SJCRH30 (cell line): Measurements from ENCODE around the gene TMTC1. TPM values are rescaled to one million over a fixed set of nuclear protein-coding genes. Genes with fewer than 3 reads are reported as not detected.

Experiments
- DNase-seq, 2 experiments: peaks; one replicate each; pipeline ENCODE4 v3.0.0-alpha.2; 2015 to 2020
- H3K27ac ChIP-seq: fragments of 250-450 bp; sonication (Bioruptor Pico); 2 replicates; pipeline ENCODE4 v1.5.1; 2020; ENCODE audit warnings: mild to moderate bottlenecking, moderate library complexity
- H3K27me3 ChIP-seq: fragments of 250-450 bp; sonication (Bioruptor Pico); 2 replicates; pipeline ENCODE4 v1.5.1; 2020; ENCODE audit warnings: mild to moderate bottlenecking, moderate library complexity
- H3K36me3 ChIP-seq: fragments of 250-450 bp; sonication (Bioruptor Pico); 2 replicates; pipeline ENCODE4 v1.5.1; 2020; ENCODE audit warnings: mild to moderate bottlenecking, moderate library complexity
- H3K4me1 ChIP-seq: fragments of 250-450 bp; sonication (Bioruptor Pico); 2 replicates; pipeline ENCODE4 v1.5.1; 2020; ENCODE audit warnings: mild to moderate bottlenecking, moderate library complexity
- H3K4me3 ChIP-seq: fragments of 250-450 bp; sonication (Bioruptor Pico); 2 replicates; pipeline ENCODE4 v1.5.1; 2020; ENCODE audit warnings: mild to moderate bottlenecking, moderate library complexity
- H3K9me3 ChIP-seq: fragments of 250-450 bp; sonication (Bioruptor Pico); replicated peaks from 2 replicates; pipeline ENCODE4 v1.5.1; 2020; ENCODE audit warnings: mild to moderate bottlenecking, moderate library complexity
- total RNA-seq: library from RNA; depleted of rRNA; stranded (reverse); fragments of >200 nt; shearing (Covaris generic); gene quantifications from 2 replicates; pipeline ENCODE4 v1.2.3, GENCODE V29; 2014

Gene TMTC1
- total RNA-seq, 1 experiment from 2014 or later = 129 TPM

- Histone ChIP-seq H3K4me3 (no peak overlapping the region), H3K4me1 (peaks cover 41% of the 10 kb centered on the region), H3K27ac (peak overlapping the region; percentile 11; the same call in 1 of the 2 replicates), H3K9me3 (no peaks in the 10 kb centered on the region), H3K36me3 (peaks cover 27% of the 10 kb centered on the region), H3K27me3 (no peaks in the 10 kb centered on the region)
- DNase-seq = peak; percentile 60 to 66
Observed at GRCh38 chr12:29725587-29726320, 58.0 kb downstream of the TMTC1 start.

GRCh38 chr12:29722164-29722563 lies 61.6 kb downstream of the TMTC1 start:
- no peaks in the 10 kb centered on the region for H3K27me3 ChIP-seq
- no peak overlapping the region for H3K27ac ChIP-seq
- peaks cover 30% of the 10 kb centered on the region for H3K36me3 ChIP-seq
- no peaks in the 10 kb centered on the region for H3K9me3 ChIP-seq
- H3K4me1 ChIP-seq = peaks cover 29% of the 10 kb centered on the region
- H3K4me3 ChIP-seq = no peak overlapping the region
- no peak for DNase-seq

DNA sequence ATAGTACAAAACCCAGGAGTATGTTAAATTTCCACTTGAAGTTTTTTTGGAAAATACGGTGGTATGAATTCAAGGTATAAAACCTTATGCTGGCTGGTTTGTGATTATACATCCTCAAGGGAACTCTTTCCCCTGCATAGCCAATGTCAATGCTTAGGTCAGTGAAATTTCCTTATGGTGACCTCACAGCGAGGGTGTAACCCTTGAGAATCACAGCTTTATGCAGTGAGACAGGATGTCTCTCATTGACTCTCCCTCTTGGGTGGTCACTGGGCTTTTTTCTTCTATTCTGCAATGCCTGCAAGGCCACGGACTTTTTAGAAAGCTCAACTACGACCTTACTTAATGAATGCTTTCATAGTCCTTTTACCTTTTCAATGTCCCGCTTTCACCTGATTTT lies 64.4 kb downstream of the TMTC1 start:
- H3K9me3 ChIP-seq = no peaks in the 10 kb centered on the region
- H3K27me3 ChIP-seq = no peaks in the 10 kb centered on the region
- peaks cover 23% of the 10 kb centered on the region for H3K4me1 ChIP-seq
- H3K36me3 ChIP-seq = peaks cover 28% of the 10 kb centered on the region
- H3K4me3 ChIP-seq = no peak overlapping the region
- H3K27ac ChIP-seq = no peak overlapping the region
- no peak for DNase-seq

DNA sequence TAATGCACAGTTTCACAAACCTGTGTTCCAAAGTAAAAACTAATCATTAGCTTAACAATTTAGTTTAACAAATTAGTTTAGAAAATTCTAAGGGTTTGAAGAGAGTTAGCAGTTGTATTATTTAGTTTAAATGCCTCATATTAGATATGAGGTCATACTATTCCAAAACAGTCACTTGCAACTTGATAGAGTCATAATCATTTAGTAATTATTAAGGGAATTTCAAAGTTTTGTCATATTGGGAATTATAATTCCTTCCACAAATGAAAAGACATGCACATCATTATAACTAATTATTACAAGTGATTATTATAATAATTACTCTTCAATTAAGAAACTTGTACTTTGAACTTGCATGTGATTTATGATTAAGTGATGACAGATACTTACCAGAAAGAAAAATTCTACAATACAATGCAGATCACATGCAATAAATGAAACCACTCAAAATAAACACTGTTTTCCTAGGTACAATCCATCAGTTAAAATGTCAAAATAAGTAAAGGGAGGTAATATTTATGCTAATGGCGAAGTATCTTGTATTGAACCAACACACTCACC lies 66.1 kb downstream of the TMTC1 start:
- H3K4me1 ChIP-seq = peaks cover 40% of the 10 kb centered on the region
- H3K27ac ChIP-seq = no peak overlapping the region
- H3K4me3 ChIP-seq = no peak overlapping the region
- H3K27me3 ChIP-seq = no peaks in the 10 kb centered on the region
- H3K36me3 ChIP-seq = peaks cover 21% of the 10 kb centered on the region
- no peak for DNase-seq
- no peaks in the 10 kb centered on the region for H3K9me3 ChIP-seq

GRCh38 chr12:29714966-29715365 lies 68.8 kb downstream of the TMTC1 start:
- Histone ChIP-seq H3K27ac (no peak overlapping the region), H3K4me3 (no peak overlapping the region), H3K9me3 (no peaks in the 10 kb centered on the region), H3K27me3 (no peaks in the 10 kb centered on the region), H3K36me3 (peaks cover 9% of the 10 kb centered on the region), H3K4me1 (peaks cover 46% of the 10 kb centered on the region)
- no peak for DNase-seq

GRCh38 chr12:29713729-29714128 lies 70.0 kb downstream of the TMTC1 start:
- H3K4me3 ChIP-seq = no peak overlapping the region
- peaks cover 54% of the 10 kb centered on the region for H3K4me1 ChIP-seq
- no peaks in the 10 kb centered on the region for H3K9me3 ChIP-seq
- no peaks in the 10 kb centered on the region for H3K27me3 ChIP-seq
- DNase-seq = peak; percentile 60 to 70
- H3K36me3 ChIP-seq = peaks cover 1% of the 10 kb centered on the region; the same call in 1 of the 2 replicates
- H3K27ac ChIP-seq = peak overlapping the region; percentile 52; the same call in 1 of the 2 replicates

- no peaks in the 10 kb centered on the region for H3K9me3 ChIP-seq
- 0 out of 2 replicates have a peak, but pooled peaks cover 7% of the 10 kb centered on the region for H3K36me3 ChIP-seq
- H3K27me3 ChIP-seq = no peaks in the 10 kb centered on the region
- H3K27ac ChIP-seq = peak overlapping the region; percentile 35
- no peak overlapping the region for H3K4me3 ChIP-seq
- DNase-seq = peak; percentile 80 to 93
- H3K4me1 ChIP-seq = peaks cover 51% of the 10 kb centered on the region
Observed at GRCh38 chr12:29711381-29711780, 72.4 kb downstream of the TMTC1 start.

GRCh38 chr12:29710104-29710503 lies 73.6 kb downstream of the TMTC1 start:
- Histone ChIP-seq H3K4me3 (peak overlapping the region; percentile 8), H3K27ac (peak overlapping the region; percentile 76), H3K9me3 (no peaks in the 10 kb centered on the region), H3K27me3 (no peaks in the 10 kb centered on the region), H3K4me1 (peaks cover 53% of the 10 kb centered on the region), H3K36me3 (peaks cover 11% of the 10 kb centered on the region; the same call in 1 of the 2 replicates)
- DNase-seq = peak; percentile 91 to 97

- Histone ChIP-seq H3K27ac (peak overlapping the region; percentile 76), H3K4me3 (peak overlapping the region; percentile 8), H3K36me3 (peaks cover 16% of the 10 kb centered on the region), H3K4me1 (peaks cover 47% of the 10 kb centered on the region), H3K27me3 (no peaks in the 10 kb centered on the region), H3K9me3 (no peaks in the 10 kb centered on the region)
- no peak for DNase-seq
Observed at GRCh38 chr12:29709496-29710040, 74.2 kb downstream of the TMTC1 start.

- peaks cover 42% of the 10 kb centered on the region for H3K4me1 ChIP-seq
- peaks cover 21% of the 10 kb centered on the region for H3K36me3 ChIP-seq
- H3K27me3 ChIP-seq = no peaks in the 10 kb centered on the region
- H3K27ac ChIP-seq = peak overlapping the region; percentile 76
- no peak overlapping the region for H3K4me3 ChIP-seq
- DNase-seq = no peak
- H3K9me3 ChIP-seq = no peaks in the 10 kb centered on the region
Observed at GRCh38 chr12:29709054-29709453, 74.7 kb downstream of the TMTC1 start.

GRCh38 chr12:29707846-29708245 lies 75.9 kb downstream of the TMTC1 start:
- Histone ChIP-seq H3K36me3 (peaks cover 29% of the 10 kb centered on the region), H3K4me1 (peaks cover 30% of the 10 kb centered on the region), H3K4me3 (no peak overlapping the region), H3K9me3 (no peaks in the 10 kb centered on the region), H3K27me3 (no peaks in the 10 kb centered on the region), H3K27ac (no peak overlapping the region)
- DNase-seq = no peak

DNA sequence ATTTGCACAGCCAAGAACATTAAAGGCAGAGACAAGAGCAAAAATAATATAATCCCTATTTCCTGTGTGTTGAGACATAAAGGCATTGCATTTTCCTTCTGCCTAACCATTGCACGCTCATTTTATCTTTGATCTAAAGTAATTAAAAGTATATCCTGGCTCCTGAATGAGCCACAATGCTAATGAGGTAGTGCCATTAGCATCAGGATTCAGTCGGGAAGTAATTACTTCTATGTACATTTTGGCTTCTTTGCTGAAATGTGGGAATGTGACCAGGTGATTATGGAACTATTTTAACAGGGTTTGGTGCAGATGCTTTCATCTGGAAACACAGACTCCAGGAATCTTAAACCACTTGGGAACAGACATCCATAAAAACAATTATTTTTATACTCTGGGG lies 77.4 kb downstream of the TMTC1 start:
- H3K27ac ChIP-seq = no peak overlapping the region
- H3K4me1 ChIP-seq = peaks cover 22% of the 10 kb centered on the region
- peaks cover 39% of the 10 kb centered on the region for H3K36me3 ChIP-seq
- no peaks in the 10 kb centered on the region for H3K27me3 ChIP-seq
- DNase-seq = no peak
- H3K4me3 ChIP-seq = no peak overlapping the region
- H3K9me3 ChIP-seq = no peaks in the 10 kb centered on the region

GRCh38 chr12:29703528-29703927 lies 80.2 kb downstream of the TMTC1 start:
- no peak for DNase-seq
- no peak overlapping the region for H3K27ac ChIP-seq
- peaks cover 6% of the 10 kb centered on the region; the same call in 1 of the 2 replicates for H3K4me1 ChIP-seq
- no peaks in the 10 kb centered on the region; the same call in 1 of the 2 replicates for H3K9me3 ChIP-seq
- H3K4me3 ChIP-seq = no peak overlapping the region
- H3K27me3 ChIP-seq = no peaks in the 10 kb centered on the region
- H3K36me3 ChIP-seq = peaks cover 48% of the 10 kb centered on the region

- DNase-seq = no peak
- H3K36me3 ChIP-seq = peaks cover 48% of the 10 kb centered on the region
Observed at GRCh38 chr12:29702972-29703371, 80.8 kb downstream of the TMTC1 start.

DNA sequence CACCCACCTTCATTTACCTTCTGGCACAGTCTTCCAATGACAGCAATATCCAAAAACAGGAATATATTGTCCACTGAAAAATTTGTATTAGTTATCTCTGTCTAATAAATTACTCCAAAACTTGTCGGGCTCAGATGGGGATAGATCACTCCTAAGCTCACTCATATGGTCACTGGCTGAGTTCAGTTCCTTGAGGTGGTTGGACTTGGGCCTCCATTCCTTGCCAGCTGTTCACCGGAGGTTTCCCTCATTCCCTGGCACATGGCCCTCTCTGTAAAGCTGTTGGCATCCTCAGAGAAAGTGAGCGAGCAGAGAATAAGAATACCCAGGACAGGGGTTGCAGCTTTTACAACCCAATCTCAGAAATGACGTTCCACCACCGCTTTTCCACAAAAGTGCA lies 81.5 kb downstream of the TMTC1 start:
- H3K9me3 ChIP-seq = peaks cover 3% of the 10 kb centered on the region; the same call in 1 of the 2 replicates
- H3K27ac ChIP-seq = no peak overlapping the region
- H3K4me1 ChIP-seq = peaks cover 6% of the 10 kb centered on the region; the same call in 1 of the 2 replicates
- DNase-seq = no peak
- no peak overlapping the region for H3K4me3 ChIP-seq
- H3K36me3 ChIP-seq = peaks cover 51% of the 10 kb centered on the region
- H3K27me3 ChIP-seq = no peaks in the 10 kb centered on the region

More at GRCh38 chr12:29702972-29703371, 80.8 kb downstream of the TMTC1 start:
- Histone ChIP-seq H3K4me3 (no peak overlapping the region), H3K9me3 (peaks cover 3% of the 10 kb centered on the region; the same call in 1 of the 2 replicates), H3K27me3 (no peaks in the 10 kb centered on the region), H3K27ac (no peak overlapping the region), H3K4me1 (peaks cover 6% of the 10 kb centered on the region; the same call in 1 of the 2 replicates)
